PC-3 (cell line): ENCODE measurements around the gene SFT2D1.

ENCODE experiments used
- CTCF ChIP-seq: fragments of 300-600 bp; sonication (generic); conservative IDR thresholded peaks from 2 replicates; pipeline ENCODE4 v1.5.1; 2017; ENCODE audit warnings: antibody characterized with exemption, low read depth, mild to moderate bottlenecking, low read length
- EZH2 ChIP-seq: fragments of 300-600 bp; sonication (generic); IDR thresholded peaks from one replicate; pipeline ENCODE4 v1.6.1; 2017; ENCODE audit warnings: antibody characterized with exemption, mild to moderate bottlenecking, low read length; ENCODE audit not compliant: unreplicated experiment

- TF ChIP-seq CTCF = no peak
- TF ChIP-seq EZH2 = no peak
Measured at GRCh38 chr6:166342349-166343149, at the start of gene SFT2D1.
